ENCODE data around the gene ALPL.

- TF ChIP-seq CTCF (conservative IDR thresholded peaks at IDR 0.05; ENCODE audit: low read depth, low read length) (no peak), EZH2phosphoT487 (IDR thresholded peaks at IDR 0.05; ENCODE audit: borderline replicate concordance, low read length) (no peak), EZH2 (IDR thresholded peaks at IDR 0.05; ENCODE audit: low read length, unreplicated experiment) (no peak)
These were observed 9.7 kb downstream of the ALPL start for GRCh38 chr1:21518774-21519455.

Data from PC-3 (cell line).